Islet of Langerhans (tissue), 1 donor: Measurements from ENCODE around the gene BACH2.

Source experiments
- FAIRE-seq: peaks from one replicate; lab custom pipeline; 2011; peaks lifted over from hg19 to GRCh38; lab: Jason Lieb, UNC

BACH2 gene

GRCh38 chr6:90025523-90026061 is 271.1 kb downstream of the BACH2 start:
- FAIRE-seq, result no peak

- no peak for FAIRE-seq
Measured at GRCh38 chr6:90024633-90025032, 272.0 kb downstream of the BACH2 start.

- FAIRE-seq, result peak; percentile 49
Measured at GRCh38 chr6:90021711-90022110, 274.9 kb downstream of the BACH2 start.

- FAIRE-seq, result no peak
Measured at GRCh38 chr6:90020746-90021145, 275.9 kb downstream of the BACH2 start.

GRCh38 chr6:90019216-90019615 is 277.4 kb downstream of the BACH2 start:
- no peak for FAIRE-seq

GRCh38 chr6:90015883-90016282 is 280.8 kb downstream of the BACH2 start:
- FAIRE-seq, result peak; percentile 17

- FAIRE-seq, result no peak
Measured at GRCh38 chr6:90008908-90009501, 287.6 kb downstream of the BACH2 start.

- no peak for FAIRE-seq
Measured at GRCh38 chr6:90008189-90008907, 288.3 kb downstream of the BACH2 start.

- no peak for FAIRE-seq
Measured at GRCh38 chr6:90005048-90005827, 291.4 kb downstream of the BACH2 start.

- peak; percentile 30 for FAIRE-seq
Measured at GRCh38 chr6:90004511-90004910, 292.1 kb downstream of the BACH2 start.

GRCh38 chr6:90003941-90004340 is 292.7 kb downstream of the BACH2 start:
- FAIRE-seq, result no peak

GRCh38 chr6:90003069-90003795 is 293.4 kb downstream of the BACH2 start:
- FAIRE-seq, result no peak

GRCh38 chr6:90000864-90001731 is 295.5 kb downstream of the BACH2 start:
- no peak for FAIRE-seq

GRCh38 chr6:89999945-90000825 is 296.5 kb downstream of the BACH2 start:
- no peak for FAIRE-seq

GRCh38 chr6:89999154-89999553 is 297.5 kb downstream of the BACH2 start:
- FAIRE-seq, result peak; percentile 100

GRCh38 chr6:89997456-89998445 is 298.9 kb downstream of the BACH2 start:
- no peak for FAIRE-seq

- no peak for FAIRE-seq
Measured at GRCh38 chr6:89993411-89993810, 303.2 kb downstream of the BACH2 start.

- FAIRE-seq, result no peak
Measured at GRCh38 chr6:89992818-89993217, 303.8 kb downstream of the BACH2 start.

GRCh38 chr6:89989742-89990141 is 306.9 kb downstream of the BACH2 start:
- FAIRE-seq, result no peak
